Ovary (tissue), 3 donors: Measurements from ENCODE around the gene LYZL6.

Experiments
- POLR2A ChIP-seq: fragments of 450-650 bp; IDR thresholded peaks from one replicate; pipeline ENCODE4 v1.6.1; 2017; ENCODE audit warnings: antibody characterized with exemption, mild to moderate bottlenecking, moderate library complexity
- TF ChIP-seq, protein P1 (sequence below), 3 donors: fragments of 450-650 bp in 2 of 3; fragments of 200-600 bp in 1 of 3; IDR thresholded peaks; one replicate each; pipeline versions ENCODE4 v1.5.1 to v1.8.0; 2016 to 2022; ENCODE audit warnings: antibody characterized with exemption in 3 of 3, mild to moderate bottlenecking in 1 of 3
- donor health status: DM: no; HTN: no; CAD: no.

DNA sequence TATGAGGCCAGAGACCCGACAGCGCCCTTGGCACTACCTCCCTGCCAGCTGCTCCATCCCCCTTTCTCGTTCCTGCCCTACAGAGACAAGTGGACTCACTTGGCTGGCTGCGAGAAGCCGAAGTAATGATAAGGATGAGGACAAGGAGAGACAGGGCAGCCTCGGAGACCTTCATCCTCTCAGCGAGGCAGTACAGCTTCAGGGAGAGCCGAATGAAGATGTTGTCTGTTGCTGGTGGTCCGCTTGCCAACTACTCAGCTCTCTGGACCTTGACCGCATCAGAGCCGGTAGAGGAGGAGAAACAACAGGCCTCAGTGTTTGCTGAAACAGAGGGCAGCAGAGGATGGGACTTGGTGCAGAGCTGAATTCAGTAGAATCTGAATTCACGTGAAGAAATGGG, 37.7 kb upstream of the LYZL6 start, which contains the start of gene CCL16:
- TF ChIP-seq, protein P1, sequence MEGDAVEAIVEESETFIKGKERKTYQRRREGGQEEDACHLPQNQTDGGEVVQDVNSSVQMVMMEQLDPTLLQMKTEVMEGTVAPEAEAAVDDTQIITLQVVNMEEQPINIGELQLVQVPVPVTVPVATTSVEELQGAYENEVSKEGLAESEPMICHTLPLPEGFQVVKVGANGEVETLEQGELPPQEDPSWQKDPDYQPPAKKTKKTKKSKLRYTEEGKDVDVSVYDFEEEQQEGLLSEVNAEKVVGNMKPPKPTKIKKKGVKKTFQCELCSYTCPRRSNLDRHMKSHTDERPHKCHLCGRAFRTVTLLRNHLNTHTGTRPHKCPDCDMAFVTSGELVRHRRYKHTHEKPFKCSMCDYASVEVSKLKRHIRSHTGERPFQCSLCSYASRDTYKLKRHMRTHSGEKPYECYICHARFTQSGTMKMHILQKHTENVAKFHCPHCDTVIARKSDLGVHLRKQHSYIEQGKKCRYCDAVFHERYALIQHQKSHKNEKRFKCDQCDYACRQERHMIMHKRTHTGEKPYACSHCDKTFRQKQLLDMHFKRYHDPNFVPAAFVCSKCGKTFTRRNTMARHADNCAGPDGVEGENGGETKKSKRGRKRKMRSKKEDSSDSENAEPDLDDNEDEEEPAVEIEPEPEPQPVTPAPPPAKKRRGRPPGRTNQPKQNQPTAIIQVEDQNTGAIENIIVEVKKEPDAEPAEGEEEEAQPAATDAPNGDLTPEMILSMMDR (IDR thresholded peaks at IDR 0.05), result no peak
- TF ChIP-seq POLR2A, result no peak
